ENCODE measurements around the gene NPBWR2. TPM values are rescaled to one million over a fixed set of nuclear protein-coding genes. Genes with fewer than 3 reads are reported as not detected.

NPBWR2 gene
- total RNA-seq, 1 donor from 2014 or later: not detected

GRCh38 chr20:64072498-64073063, 34.8 kb downstream of the NPBWR2 start:
- DNase-seq (ENCODE audit: low spot score, unreplicated experiment): no peak

GRCh38 chr20:64071341-64072332, 35.7 kb downstream of the NPBWR2 start:
- H3K36me3 Mint-ChIP-seq (ENCODE audit: insufficient read depth): no peaks in the 10 kb centered on the region
- DNase-seq (ENCODE audit: low spot score, unreplicated experiment): no peak
- H3K27me3 Mint-ChIP-seq: no peaks in the 10 kb centered on the region
- no peak overlapping the region for H3K4me3 Mint-ChIP-seq (ENCODE audit: low read depth)
- H3K9me3 Mint-ChIP-seq (ENCODE audit: low read depth): no peaks in the 10 kb centered on the region
- no peak overlapping the region for H3K27ac Mint-ChIP-seq
- no peak for TF ChIP-seq CTCF (IDR thresholded peaks at IDR 0.05; ENCODE audit: unreplicated experiment)
- H3K4me1 Mint-ChIP-seq (ENCODE audit: low read depth): no peaks in the 10 kb centered on the region

More at GRCh38 chr20:64072498-64073063, 34.8 kb downstream of the NPBWR2 start:
- H3K27ac Mint-ChIP-seq: no peak overlapping the region
- no peak for TF ChIP-seq CTCF (IDR thresholded peaks at IDR 0.05; ENCODE audit: unreplicated experiment)
- no peaks in the 10 kb centered on the region for H3K36me3 Mint-ChIP-seq (ENCODE audit: insufficient read depth)
- H3K27me3 Mint-ChIP-seq: no peaks in the 10 kb centered on the region
- H3K4me1 Mint-ChIP-seq (ENCODE audit: low read depth): no peaks in the 10 kb centered on the region
- H3K4me3 Mint-ChIP-seq (ENCODE audit: low read depth): no peak overlapping the region
- no peaks in the 10 kb centered on the region for H3K9me3 Mint-ChIP-seq (ENCODE audit: low read depth)

GRCh38 chr20:64070244-64070993, 36.9 kb downstream of the NPBWR2 start:
- Mint-ChIP-seq H3K27ac (no peak overlapping the region), H3K9me3 (ENCODE audit: low read depth) (no peaks in the 10 kb centered on the region), H3K27me3 (no peaks in the 10 kb centered on the region), H3K4me1 (ENCODE audit: low read depth) (no peaks in the 10 kb centered on the region), H3K36me3 (ENCODE audit: insufficient read depth) (no peaks in the 10 kb centered on the region), H3K4me3 (ENCODE audit: low read depth) (no peak overlapping the region)
- DNase-seq (ENCODE audit: low spot score, unreplicated experiment): no peak
- no peak for TF ChIP-seq CTCF (IDR thresholded peaks at IDR 0.05; ENCODE audit: unreplicated experiment)

GRCh38 chr20:64069614-64070243, 37.6 kb downstream of the NPBWR2 start:
- TF ChIP-seq CTCF (IDR thresholded peaks at IDR 0.05; ENCODE audit: unreplicated experiment): peak; percentile 89
- Mint-ChIP-seq H3K27ac (no peak overlapping the region), H3K9me3 (ENCODE audit: low read depth) (no peaks in the 10 kb centered on the region), H3K36me3 (ENCODE audit: insufficient read depth) (no peaks in the 10 kb centered on the region), H3K27me3 (no peaks in the 10 kb centered on the region), H3K4me3 (ENCODE audit: low read depth) (no peak overlapping the region), H3K4me1 (ENCODE audit: low read depth) (peaks cover 2% of the 10 kb centered on the region)
- DNase-seq (ENCODE audit: low spot score, unreplicated experiment): peak; percentile 66

Measured in progenitor cell of endocrine pancreas (in vitro differentiated cells).